HepG2 (cell line): ENCODE results near the gene HOXD8. TPM values are rescaled to one million over a fixed set of nuclear protein-coding genes. Genes with fewer than 3 reads are reported as not detected.

ENCODE experiments used
- ERF ChIP-seq: IDR thresholded peaks from 2 replicates; pipeline ENCODE4 v1.6.1; 2018; ENCODE audit warnings: missing biosample characterization, missing genetic modification reagents
- GLMP ChIP-seq: sonication (generic); formaldehyde crosslinking; IDR thresholded peaks from 2 replicates; pipeline ENCODE4 v1.9.0; 2021; ENCODE audit warnings: missing genetic modification reagents, mild to moderate bottlenecking, borderline replicate concordance
- HCFC1 ChIP-seq: fragments of 150-350 bp; IDR thresholded peaks from 2 replicates; pipeline ENCODE4 v1.6.1; 2014; ENCODE audit warnings: low read depth, low read length
- JUN ChIP-seq: sonication (generic); formaldehyde crosslinking; IDR thresholded peaks from 2 replicates; pipeline ENCODE4 v1.4.0; 2020; ENCODE audit warnings: mild to moderate bottlenecking, missing genetic modification reagents
- MBNL3 ChIP-seq: fragments of 250-450 bp; sonication (Bioruptor Pico); conservative IDR thresholded peaks from 2 replicates; pipeline ENCODE4 v1.8.0; 2022; ENCODE audit warnings: mild to moderate bottlenecking, inconsistent platforms
- MEF2D ChIP-seq: sonication (generic); formaldehyde crosslinking; IDR thresholded peaks from 2 replicates; pipeline ENCODE4 v1.5.1; 2020; ENCODE audit warnings: mild to moderate bottlenecking, missing genetic modification reagents
- MXI1 ChIP-seq: IDR thresholded peaks from 3 replicates; pipeline ENCODE4 v1.6.1; 2012; ENCODE audit warnings: low read depth, low read length, inconsistent platforms, borderline replicate concordance
- PHF20 ChIP-seq: sonication (generic); formaldehyde crosslinking; IDR thresholded peaks from 2 replicates; pipeline ENCODE4 v1.5.0; 2020; ENCODE audit warnings: mild to moderate bottlenecking, missing genetic modification reagents
- PITX1 ChIP-seq: sonication (generic); formaldehyde crosslinking; IDR thresholded peaks from 2 replicates; pipeline ENCODE4 v1.5.1; 2020; ENCODE audit warnings: mild to moderate bottlenecking, missing genetic modification reagents
- POLR2AphosphoS2 ChIP-seq: IDR thresholded peaks from 2 replicates; pipeline ENCODE4 v1.6.1; 2011; ENCODE audit warnings: low read depth, low read length, improper control_type of control experiment
- RBM22 ChIP-seq: fragments of 200-400 bp; formaldehyde crosslinking; optimal IDR thresholded peaks from 2 replicates; pipeline ENCODE3; 2017; ENCODE audit warnings: mild to moderate bottlenecking, low read length, moderate library complexity
- SALL1 ChIP-seq: sonication (generic); formaldehyde crosslinking; IDR thresholded peaks from 2 replicates; pipeline ENCODE4 v1.8.0; 2022; ENCODE audit warnings: mild to moderate bottlenecking, missing genetic modification reagents
- ZNF225 ChIP-seq: sonication (generic); formaldehyde crosslinking; IDR thresholded peaks from 2 replicates; pipeline ENCODE4 v1.4.0; 2020; ENCODE audit warnings: mild to moderate bottlenecking, missing genetic modification reagents
- ZNF260 ChIP-seq: sonication (generic); formaldehyde crosslinking; IDR thresholded peaks from 2 replicates; pipeline ENCODE4 v1.4.0; 2020; ENCODE audit warnings: missing genetic modification reagents, low read depth, mild to moderate bottlenecking, borderline replicate concordance
- ZNF281 ChIP-seq: sonication (generic); formaldehyde crosslinking; IDR thresholded peaks from 2 replicates; pipeline ENCODE4 v1.4.0; 2020; ENCODE audit warnings: missing genetic modification reagents, borderline replicate concordance
- ZNF335 ChIP-seq: sonication (generic); formaldehyde crosslinking; IDR thresholded peaks from 2 replicates; pipeline ENCODE4 v1.4.0; 2020; ENCODE audit warnings: missing genetic modification reagents
- ZNF784 ChIP-seq: sonication (generic); formaldehyde crosslinking; IDR thresholded peaks from 2 replicates; pipeline ENCODE4 v1.5.1; 2020; ENCODE audit warnings: missing genetic modification reagents, mild to moderate bottlenecking, borderline replicate concordance
- ZSCAN25 ChIP-seq: sonication (generic); formaldehyde crosslinking; IDR thresholded peaks from 2 replicates; pipeline ENCODE4 v1.8.0; 2022; ENCODE audit warnings: mild to moderate bottlenecking, missing genetic modification reagents
- ZSCAN31 ChIP-seq: sonication (generic); formaldehyde crosslinking; IDR thresholded peaks from 2 replicates; pipeline ENCODE4 v1.5.0; 2020; ENCODE audit warnings: low read depth, mild to moderate bottlenecking, missing genetic modification reagents
- ZXDC ChIP-seq: sonication (generic); formaldehyde crosslinking; IDR thresholded peaks from 2 replicates; pipeline ENCODE4 v1.5.0; 2020; ENCODE audit warnings: mild to moderate bottlenecking, missing genetic modification reagents
- polyA plus RNA-seq, 8 experiments: library from polyadenylated mRNA; depleted of rRNA in 3 of 8; stranded (reverse) in 7 of 8; unstranded in 1 of 8; fragments of >200 nt; fragmentation: Illumina TruSeq in 4 of 8; extraction: Trizol in 4 of 8; gene quantifications; 2 replicates each; pipeline versions ENCODE4 v1.2.1 to v1.2.3, GENCODE V29; 2011 to 2016; ENCODE audit warnings: low read depth in 4 of 8, missing spikeins in 1 of 8, mixed read lengths in 1 of 8; ENCODE audit not compliant: insufficient read depth in 1 of 8
- total RNA-seq, 5 experiments: library from RNA; depleted of rRNA; stranded (reverse); fragments of >200 nt; fragmentation: Illumina TruSeq; extraction: Trizol; gene quantifications; 2 replicates each; pipeline ENCODE4 v1.2.3, GENCODE V29; 2016; ENCODE audit warnings: low read depth in 1 of 5
- TF ChIP-seq, protein P1 (sequence below): sonication (generic); formaldehyde crosslinking; IDR thresholded peaks from 2 replicates; pipeline ENCODE4 v1.4.0; 2020; ENCODE audit warnings: missing genetic modification reagents, mild to moderate bottlenecking, borderline replicate concordance

Gene HOXD8
- total and polyA plus RNA-seq, 2 of the 13 experiments (the other 11 are each of a cell fraction or from before 2014, with no cell fraction given) = not detected

GRCh38 chr2:176140513-176141317 is 11.2 kb downstream of the HOXD8 start (continued):
- TF ChIP-seq MXI1 (no peak), ZSCAN25 (CRISPR knock-in tag) (peak; percentile 53; the same call in 1 of the 2 replicates), GLMP (CRISPR knock-in tag) (no peak), ZNF281 (CRISPR knock-in tag) (no peak), HCFC1 (peak; percentile 17; the same call in 1 of the 2 replicates), PHF20 (CRISPR knock-in tag) (no peak), ZNF225 (CRISPR knock-in tag) (peak; percentile 65), ERF (peak; percentile 87), ZNF784 (peak; percentile 67; the same call in 1 of the 2 replicates), PITX1 (CRISPR knock-in tag) (no peak; the same call in 1 of the 2 replicates), POLR2AphosphoS2 (no peak), ZNF335 (CRISPR knock-in tag) (no peak), ZXDC (CRISPR knock-in tag) (no peak), SALL1 (CRISPR knock-in tag) (peak; percentile 72), JUN (CRISPR knock-in tag) (no peak), RBM22 (no peak), ZSCAN31 (CRISPR knock-in tag) (peak; percentile 91), ZNF260 (CRISPR knock-in tag) (no peak), MEF2D (no peak), MBNL3 (CRISPR knock-in tag) (no peak)
- TF ChIP-seq, protein P1, sequence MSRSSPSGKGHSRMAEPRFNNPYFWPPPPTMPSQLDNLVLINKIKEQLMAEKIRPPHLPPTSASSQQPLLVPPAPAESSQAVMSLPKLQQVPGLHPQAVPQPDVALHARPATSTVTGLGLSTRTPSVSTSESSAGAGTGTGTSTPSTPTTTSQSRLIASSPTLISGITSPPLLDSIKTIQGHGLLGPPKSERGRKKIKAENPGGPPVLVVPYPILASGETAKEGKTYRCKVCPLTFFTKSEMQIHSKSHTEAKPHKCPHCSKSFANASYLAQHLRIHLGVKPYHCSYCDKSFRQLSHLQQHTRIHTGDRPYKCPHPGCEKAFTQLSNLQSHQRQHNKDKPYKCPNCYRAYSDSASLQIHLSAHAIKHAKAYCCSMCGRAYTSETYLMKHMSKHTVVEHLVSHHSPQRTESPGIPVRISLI (CRISPR knock-in tag) = no peak
